ENCODE measurements around the gene NR2E1.

DNA sequence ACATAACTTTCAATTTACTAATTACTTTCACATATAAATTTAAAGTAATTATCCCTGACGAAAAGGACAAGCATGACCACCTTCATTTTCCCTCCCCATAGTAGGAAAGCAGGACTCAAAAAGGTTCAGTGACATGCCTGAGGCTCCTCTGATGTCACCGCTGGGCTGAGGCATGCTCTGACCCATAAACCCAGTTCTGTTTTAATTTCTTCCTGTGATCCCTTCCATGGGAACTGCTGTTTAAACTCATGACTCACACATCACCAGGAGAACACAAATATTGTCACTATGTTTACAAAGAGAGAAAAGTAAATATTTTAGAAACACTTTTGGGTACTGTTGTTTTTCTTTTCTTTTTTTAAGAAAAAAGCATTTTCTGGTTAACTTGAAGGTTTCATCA is 38.0 kb upstream of the NR2E1 start:
- TF ChIP-seq CTCF (IDR thresholded peaks at IDR 0.05) (no peak), ZFX (IDR thresholded peaks at IDR 0.05; ENCODE audit: borderline replicate concordance) (no peak)

Data from 22Rv1 (cell line).